HEK293T (cell line): ENCODE data around the gene TMPRSS7.

Source experiments
- ARNT ChIP-seq: fragments of 450-650 bp; IDR thresholded peaks from 2 replicates; pipeline ENCODE4 v1.6.1; 2017; ENCODE audit warnings: mild to moderate bottlenecking
- BHLHE40 ChIP-seq: fragments of 450-650 bp; IDR thresholded peaks from 2 replicates; pipeline ENCODE4 v1.6.1; 2016; ENCODE audit warnings: mild to moderate bottlenecking, moderate library complexity, borderline replicate concordance
- CTBP1 ChIP-seq: fragments of 450-650 bp; IDR thresholded peaks from 2 replicates; pipeline ENCODE4 v1.6.1; 2016; ENCODE audit warnings: borderline replicate concordance
- ELF4 ChIP-seq: fragments of 450-650 bp; IDR thresholded peaks from 2 replicates; pipeline ENCODE4 v1.6.1; 2017; ENCODE audit warnings: antibody characterized with exemption
- FOXA1 ChIP-seq: fragments of 450-650 bp; IDR thresholded peaks from 2 replicates; pipeline ENCODE4 v1.6.1; 2016; ENCODE audit warnings: mild to moderate bottlenecking
- FOXK2 ChIP-seq: fragments of 450-650 bp; IDR thresholded peaks from 2 replicates; pipeline ENCODE4 v1.6.1; 2016; ENCODE audit warnings: mild to moderate bottlenecking
- FOXM1 ChIP-seq: fragments of 450-650 bp; IDR thresholded peaks from 2 replicates; pipeline ENCODE4 v1.6.1; 2017; ENCODE audit warnings: mild to moderate bottlenecking, borderline replicate concordance
- HDGF ChIP-seq: fragments of 450-650 bp; IDR thresholded peaks from 2 replicates; pipeline ENCODE4 v1.6.1; 2017; ENCODE audit warnings: antibody characterized with exemption, borderline replicate concordance
- L3MBTL2 ChIP-seq: fragments of 450-650 bp; conservative IDR thresholded peaks from 2 replicates; pipeline ENCODE4 v1.6.1; 2016; ENCODE audit warnings: mild to moderate bottlenecking
- LEF1 ChIP-seq: fragments of 450-650 bp; IDR thresholded peaks from 2 replicates; pipeline ENCODE4 v1.6.1; 2017; ENCODE audit warnings: mild to moderate bottlenecking, borderline replicate concordance
- NFRKB ChIP-seq: fragments of 450-650 bp; IDR thresholded peaks from 2 replicates; pipeline ENCODE4 v1.6.1; 2016; ENCODE audit warnings: mild to moderate bottlenecking, moderate library complexity
- SP1 ChIP-seq: fragments of 450-650 bp; IDR thresholded peaks from 2 replicates; pipeline ENCODE4 v1.6.1; 2017
- TARDBP ChIP-seq: fragments of 450-650 bp; IDR thresholded peaks from 2 replicates; pipeline ENCODE4 v1.6.1; 2016
- TF ChIP-seq, protein P1 (sequence below): fragments of 450-650 bp; IDR thresholded peaks from 2 replicates; pipeline ENCODE4 v1.6.1; 2016

DNA sequence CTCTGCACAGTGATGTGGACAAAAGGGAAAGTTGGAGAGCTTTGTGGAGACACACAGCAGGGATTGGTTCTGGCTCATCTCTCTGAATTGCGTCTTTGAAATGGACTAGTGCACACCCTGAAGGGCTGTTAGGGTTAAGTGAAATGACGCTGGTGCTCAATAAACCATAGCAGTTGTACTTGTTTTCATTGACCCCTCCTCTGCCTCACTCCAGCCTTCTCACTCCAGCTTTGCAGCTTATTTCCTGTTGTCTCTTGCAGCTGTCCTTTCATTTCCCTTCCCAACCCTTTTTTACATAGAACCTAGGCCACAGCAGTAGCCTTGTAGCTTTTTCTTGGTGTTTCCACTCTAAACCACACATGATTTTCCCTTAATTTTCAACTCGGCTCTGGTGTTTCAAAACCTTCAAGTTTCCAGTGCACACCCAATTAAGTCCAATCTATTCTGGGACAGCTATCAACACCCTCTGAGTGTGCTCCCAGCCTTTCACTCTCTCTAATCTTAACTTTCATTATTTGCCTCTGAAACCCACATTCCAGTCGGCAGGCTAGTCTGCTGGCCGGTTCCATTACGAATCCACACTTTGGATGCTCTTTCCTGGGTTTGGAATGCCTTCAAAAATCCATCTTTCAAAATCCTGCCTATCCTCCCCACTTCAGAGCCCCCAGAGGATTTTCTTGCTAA, 58.1 kb downstream of the TMPRSS7 start:
- TF ChIP-seq FOXK2 (no peak), TARDBP (no peak), SP1 (no peak), BHLHE40 (no peak), FOXM1 (no peak), NFRKB (no peak), ELF4 (no peak), HDGF (no peak), ARNT (no peak), LEF1 (no peak), CTBP1 (no peak), L3MBTL2 (no peak), FOXA1 (no peak)
- TF ChIP-seq, protein P1, sequence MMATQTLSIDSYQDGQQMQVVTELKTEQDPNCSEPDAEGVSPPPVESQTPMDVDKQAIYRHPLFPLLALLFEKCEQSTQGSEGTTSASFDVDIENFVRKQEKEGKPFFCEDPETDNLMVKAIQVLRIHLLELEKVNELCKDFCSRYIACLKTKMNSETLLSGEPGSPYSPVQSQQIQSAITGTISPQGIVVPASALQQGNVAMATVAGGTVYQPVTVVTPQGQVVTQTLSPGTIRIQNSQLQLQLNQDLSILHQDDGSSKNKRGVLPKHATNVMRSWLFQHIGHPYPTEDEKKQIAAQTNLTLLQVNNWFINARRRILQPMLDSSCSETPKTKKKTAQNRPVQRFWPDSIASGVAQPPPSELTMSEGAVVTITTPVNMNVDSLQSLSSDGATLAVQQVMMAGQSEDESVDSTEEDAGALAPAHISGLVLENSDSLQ: no peak
